H9 (cell line): Measurements from ENCODE around the gene ZNF469. TPM values are rescaled to one million over a fixed set of nuclear protein-coding genes. Genes with fewer than 3 reads are reported as not detected.

ENCODE experiments used
- DNase-seq: peaks from one replicate; pipeline ENCODE4 v3.0.0-alpha.2; 2017
- H2AFZ ChIP-seq: one replicate; pipeline ENCODE4 v1.6.1; 2013; ENCODE audit warnings: mild to moderate bottlenecking, low read length, control low read depth, moderate library complexity
- H2AK5ac ChIP-seq: 2 replicates; pipeline ENCODE4 v1.6.1; 2013; ENCODE audit warnings: low read length, control low read depth, mixed read lengths; ENCODE audit not compliant: insufficient read length
- H2BK120ac ChIP-seq: one replicate; pipeline ENCODE4 v1.6.1; 2013; ENCODE audit warnings: low read depth, mild to moderate bottlenecking, low read length, control low read depth, inconsistent platforms; ENCODE audit not compliant: poor library complexity, severe bottlenecking
- H2BK12ac ChIP-seq: 2 replicates; pipeline ENCODE4 v1.6.1; 2013; ENCODE audit warnings: low read length, control low read depth, mixed read lengths, low read depth; ENCODE audit not compliant: insufficient read length
- H2BK15ac ChIP-seq: 2 replicates; pipeline ENCODE4 v1.6.1; 2013; ENCODE audit warnings: low read depth, low read length, control low read depth
- H2BK20ac ChIP-seq: one replicate; pipeline ENCODE4 v1.6.1; 2013; ENCODE audit warnings: low read depth, mild to moderate bottlenecking, low read length, control low read depth, inconsistent platforms; ENCODE audit not compliant: poor library complexity, severe bottlenecking
- H2BK5ac ChIP-seq: 2 replicates; pipeline ENCODE4 v1.6.1; 2013; ENCODE audit warnings: low read length, control low read depth, mixed read lengths; ENCODE audit not compliant: insufficient read length
- H3K14ac ChIP-seq: 2 replicates; pipeline ENCODE4 v1.6.1; 2013; ENCODE audit warnings: low read length, control low read depth; ENCODE audit not compliant: insufficient read depth
- H3K18ac ChIP-seq: 2 replicates; pipeline ENCODE4 v1.6.1; 2013; ENCODE audit warnings: low read depth, mild to moderate bottlenecking, mixed read lengths, low read length, control low read depth; ENCODE audit not compliant: insufficient read length
- H3K23ac ChIP-seq: 2 replicates; pipeline ENCODE4 v1.6.1; 2013; ENCODE audit warnings: low read length, control low read depth, mixed read lengths, low read depth; ENCODE audit not compliant: insufficient read length
- H3K23me2 ChIP-seq: 2 replicates; pipeline ENCODE4 v1.6.1; 2013; ENCODE audit warnings: low read depth, mild to moderate bottlenecking, mixed read lengths, low read length, control low read depth; ENCODE audit not compliant: insufficient read length, poor library complexity, severe bottlenecking
- H3K27ac ChIP-seq: 2 replicates; pipeline ENCODE4 v1.5.1; 2013; ENCODE audit warnings: low read length, control low read depth, mixed read lengths, low read depth; ENCODE audit not compliant: insufficient read length
- H3K27me3 ChIP-seq: 2 replicates; pipeline ENCODE4 v1.6.1; 2013; ENCODE audit warnings: low read length, control low read depth, inconsistent platforms; ENCODE audit not compliant: insufficient read depth
- H3K4ac ChIP-seq: 2 replicates; pipeline ENCODE4 v1.6.1; 2013; ENCODE audit warnings: low read depth, mild to moderate bottlenecking, control low read depth, inconsistent platforms, low read length, moderate library complexity
- H3K4me1 ChIP-seq: 2 replicates; pipeline ENCODE4 v1.6.1; 2013; ENCODE audit warnings: low read length, control low read depth, inconsistent platforms; ENCODE audit not compliant: insufficient read depth
- H3K4me2 ChIP-seq: 2 replicates; pipeline ENCODE4 v1.6.1; 2013; ENCODE audit warnings: low read length, control low read depth, mixed read lengths; ENCODE audit not compliant: insufficient read length, insufficient read depth
- H3K56ac ChIP-seq: 2 replicates; pipeline ENCODE4 v1.6.1; 2013; ENCODE audit warnings: low read depth, mild to moderate bottlenecking, mixed read lengths, low read length, control low read depth; ENCODE audit not compliant: insufficient read length
- H3K79me1 ChIP-seq: 2 replicates; pipeline ENCODE4 v1.6.1; 2013; ENCODE audit warnings: low read depth, mild to moderate bottlenecking, moderate library complexity, low read length, control low read depth, inconsistent platforms; ENCODE audit not compliant: insufficient read depth, poor library complexity, severe bottlenecking
- H3K79me2 ChIP-seq: 2 replicates; pipeline ENCODE4 v1.6.1; 2013; ENCODE audit warnings: low read length, control low read depth, inconsistent platforms; ENCODE audit not compliant: insufficient read depth
- H3K9ac ChIP-seq: 2 replicates; pipeline ENCODE4 v1.6.1; 2013; ENCODE audit warnings: low read length, control low read depth, mixed read lengths; ENCODE audit not compliant: insufficient read length; ENCODE audit errors: extremely low read depth
- H3K9me3 ChIP-seq: one replicate; pipeline ENCODE4 v1.6.1; 2013; ENCODE audit warnings: low read depth, low read length, inconsistent platforms; ENCODE audit not compliant: control insufficient read depth
- H3T11ph ChIP-seq: one replicate; pipeline ENCODE4 v1.6.1; 2013; ENCODE audit warnings: mild to moderate bottlenecking, low read length, control low read depth, inconsistent platforms
- H4K20me1 ChIP-seq: one replicate; pipeline ENCODE4 v1.6.1; 2013; ENCODE audit not compliant: control insufficient read depth, insufficient read length, insufficient read depth
- H4K5ac ChIP-seq: 2 replicates; pipeline ENCODE4 v1.6.1; 2013; ENCODE audit warnings: low read depth, mild to moderate bottlenecking, mixed read lengths, low read length, control low read depth; ENCODE audit not compliant: insufficient read length
- H4K8ac ChIP-seq: replicated peaks from 2 replicates; pipeline ENCODE4 v1.6.1; 2013; ENCODE audit warnings: low read length, control low read depth, mixed read lengths, low read depth; ENCODE audit not compliant: insufficient read length
- H4K91ac ChIP-seq: 2 replicates; pipeline ENCODE4 v1.6.1; 2013; ENCODE audit warnings: low read depth, mild to moderate bottlenecking, moderate library complexity, mixed read lengths, low read length, control low read depth; ENCODE audit not compliant: insufficient read length
- H3K27ac Mint-ChIP-seq, 3 experiments: 2 replicates in 2 of 3; 3 replicates in 1 of 3; pipeline ENCODE4 v1.8.0; 2020 to 2021; ENCODE audit warnings: mixed read lengths in 3 of 3, mild to moderate bottlenecking in 1 of 3, moderate library complexity in 1 of 3
- H3K27me3 Mint-ChIP-seq: 2 replicates; pipeline ENCODE4 v1.8.0; 2021; ENCODE audit warnings: low read depth, mild to moderate bottlenecking, moderate library complexity, mixed read lengths
- H3K36me3 Mint-ChIP-seq, 3 experiments: 2 replicates in 2 of 3; 3 replicates in 1 of 3; pipeline ENCODE4 v1.8.0; 2020 to 2021; ENCODE audit warnings: low read depth in 3 of 3, mixed read lengths in 3 of 3; ENCODE audit not compliant: insufficient read depth in 1 of 3
- H3K4me1 Mint-ChIP-seq, 2 experiments: 2 replicates each; pipeline ENCODE4 v1.8.0; 2020; ENCODE audit warnings: mixed read lengths in 2 of 2
- H3K4me3 Mint-ChIP-seq, 2 experiments: 2 replicates in 1 of 2; 3 replicates in 1 of 2; pipeline ENCODE4 v1.8.0; 2020 to 2021; ENCODE audit warnings: mild to moderate bottlenecking in 2 of 2, mixed read lengths in 2 of 2, moderate library complexity in 1 of 2
- H3K9me3 Mint-ChIP-seq, 2 experiments: 2 replicates in 1 of 2; 3 replicates in 1 of 2; pipeline ENCODE4 v1.8.0; 2020; ENCODE audit warnings: mild to moderate bottlenecking in 2 of 2, mixed read lengths in 2 of 2, moderate library complexity in 1 of 2
- WGBS: extraction: QIAGEN DNeasy Blood & Tissue Kit; methylation state at CpG from one replicate; pipeline ENCODE4 v1.1.7; 2013; ENCODE audit warnings: missing lambda C conversion rate, low lambda C conversion rate, mixed read lengths; ENCODE audit not compliant: insufficient read length; ENCODE audit errors: extremely low coverage; 5-methylcytosine and 5-hydroxymethylcytosine counted together
- total RNA-seq: library from RNA; stranded (reverse); gene quantifications from 2 replicates; pipeline ENCODE4 v1.2.1, GENCODE V29; 2021
- TF ChIP-seq, protein P1 (sequence below): fragments of 200-600 bp; sonication (generic); conservative IDR thresholded peaks from 3 replicates; pipeline ENCODE4 v1.8.0; 2021; ENCODE audit warnings: antibody characterized with exemption, mild to moderate bottlenecking

Gene ZNF469
- total RNA-seq, 1 experiment from 2014 or later: 4.4 TPM

DNA sequence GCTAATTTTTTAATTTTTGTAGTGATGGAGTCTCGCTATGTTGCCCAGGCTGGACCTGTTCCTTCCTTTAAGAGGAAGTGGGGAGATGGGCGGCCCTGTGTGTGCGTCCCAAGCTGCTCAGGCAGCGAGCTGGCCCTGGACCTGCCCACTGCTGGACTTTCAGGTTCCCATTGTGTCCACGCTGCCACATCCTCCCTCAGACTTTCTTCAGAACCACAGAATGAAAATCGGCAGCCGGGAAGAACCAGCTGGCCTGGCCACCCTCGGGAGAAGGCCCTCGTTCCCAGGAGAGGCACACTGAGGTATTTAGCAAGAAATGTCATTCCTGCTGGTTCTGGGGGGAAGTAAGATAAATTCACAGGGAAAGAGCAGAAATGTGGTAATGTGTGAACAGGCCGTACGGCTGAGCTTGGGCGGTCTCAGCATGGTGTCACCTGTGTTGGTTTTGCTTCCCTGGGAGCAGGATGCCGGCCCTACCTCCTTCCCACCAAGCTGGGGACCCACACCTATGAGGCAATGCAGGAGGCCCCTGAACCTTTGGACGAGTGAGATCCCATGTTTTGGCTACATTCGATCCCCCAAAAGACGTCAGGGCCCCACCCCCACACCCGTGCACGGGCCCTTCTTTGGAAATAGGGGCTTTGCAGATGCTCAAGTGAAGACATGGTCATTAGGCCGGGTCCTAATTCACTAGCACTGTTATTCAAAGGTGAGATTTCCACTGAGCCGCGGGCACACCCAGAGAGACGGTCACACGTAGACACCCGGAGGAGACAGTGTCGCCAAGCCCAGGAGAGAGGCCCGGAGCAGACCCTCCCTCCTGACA is 35.9 kb upstream of the ZNF469 start:
- Histone ChIP-seq H2BK5ac (no peak overlapping the region), H3K27me3 (no peaks in the 10 kb centered on the region), H2AFZ (no peak overlapping the region), H3T11ph (no peak overlapping the region), H3K4ac (no peak overlapping the region), H4K5ac (no peak overlapping the region), H3K79me1 (no peaks in the 10 kb centered on the region), H2AK5ac (no peak overlapping the region), H4K20me1 (no peaks in the 10 kb centered on the region), H3K27ac (no peak overlapping the region), H2BK15ac (no peak overlapping the region), H4K8ac (no peak overlapping the region), H3K56ac (no peak overlapping the region), H3K9me3 (no peaks in the 10 kb centered on the region), H2BK20ac (no peak overlapping the region), H3K23me2 (no peaks in the 10 kb centered on the region), H4K91ac (no peak overlapping the region), H3K9ac (no peak overlapping the region), H3K79me2 (no peaks in the 10 kb centered on the region), H3K4me1 (no peaks in the 10 kb centered on the region), H2BK120ac (no peak overlapping the region), H3K14ac (no peak overlapping the region), H3K23ac (no peak overlapping the region), H2BK12ac (no peak overlapping the region), H3K4me2 (no peak overlapping the region), H3K18ac (no peak overlapping the region)
- DNase-seq: no peak
- peaks cover 6% of the 10 kb centered on the region for H3K27me3 Mint-ChIP-seq
- no peak overlapping the region for H3K4me3 Mint-ChIP-seq
- peaks cover 2 to 7% of the 10 kb centered on the region in 2 experiments; a peak in 2 of 4 replicates for H3K4me1 Mint-ChIP-seq
- H3K36me3 Mint-ChIP-seq: peaks cover 0 to 7% (median 0%) of the 10 kb centered on the region in 3 experiments; a peak in 3 of 7 replicates
- WGBS: no CpG with 5 or more reads among the region's 26 CpGs
- H3K27ac Mint-ChIP-seq: no peak overlapping the region
- TF ChIP-seq, protein P1, sequence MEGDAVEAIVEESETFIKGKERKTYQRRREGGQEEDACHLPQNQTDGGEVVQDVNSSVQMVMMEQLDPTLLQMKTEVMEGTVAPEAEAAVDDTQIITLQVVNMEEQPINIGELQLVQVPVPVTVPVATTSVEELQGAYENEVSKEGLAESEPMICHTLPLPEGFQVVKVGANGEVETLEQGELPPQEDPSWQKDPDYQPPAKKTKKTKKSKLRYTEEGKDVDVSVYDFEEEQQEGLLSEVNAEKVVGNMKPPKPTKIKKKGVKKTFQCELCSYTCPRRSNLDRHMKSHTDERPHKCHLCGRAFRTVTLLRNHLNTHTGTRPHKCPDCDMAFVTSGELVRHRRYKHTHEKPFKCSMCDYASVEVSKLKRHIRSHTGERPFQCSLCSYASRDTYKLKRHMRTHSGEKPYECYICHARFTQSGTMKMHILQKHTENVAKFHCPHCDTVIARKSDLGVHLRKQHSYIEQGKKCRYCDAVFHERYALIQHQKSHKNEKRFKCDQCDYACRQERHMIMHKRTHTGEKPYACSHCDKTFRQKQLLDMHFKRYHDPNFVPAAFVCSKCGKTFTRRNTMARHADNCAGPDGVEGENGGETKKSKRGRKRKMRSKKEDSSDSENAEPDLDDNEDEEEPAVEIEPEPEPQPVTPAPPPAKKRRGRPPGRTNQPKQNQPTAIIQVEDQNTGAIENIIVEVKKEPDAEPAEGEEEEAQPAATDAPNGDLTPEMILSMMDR: no peak
- H3K9me3 Mint-ChIP-seq: peaks cover 11 to 14% of the 10 kb centered on the region in 2 experiments
